CMK (cell line): Measurements from ENCODE around the gene MCTP2.

Experiments used
- DNase-seq: peaks from one replicate; pipeline ENCODE4 v3.0.0-alpha.2; 2010; ENCODE audit warnings: low read depth

The MCTP2 gene

GRCh38 chr15:94400526-94401298 is 169.4 kb downstream of the MCTP2 start:
- no peak for DNase-seq

GRCh38 chr15:94403331-94403730 is 172.0 kb downstream of the MCTP2 start:
- DNase-seq = no peak

GRCh38 chr15:94404733-94405283 is 173.4 kb downstream of the MCTP2 start:
- no peak for DNase-seq

- DNase-seq = no peak
These were observed 179.9 kb downstream of the MCTP2 start for GRCh38 chr15:94411285-94411684.

GRCh38 chr15:94411846-94412245 is 180.5 kb downstream of the MCTP2 start:
- no peak for DNase-seq

- no peak for DNase-seq
These were observed 181.8 kb downstream of the MCTP2 start for GRCh38 chr15:94412979-94413746.

GRCh38 chr15:94414916-94415315 is 183.6 kb downstream of the MCTP2 start:
- DNase-seq = no peak

- no peak for DNase-seq
These were observed 184.9 kb downstream of the MCTP2 start for GRCh38 chr15:94416267-94416666.

GRCh38 chr15:94416820-94417219 is 185.5 kb downstream of the MCTP2 start:
- no peak for DNase-seq

- no peak for DNase-seq
These were observed 186.3 kb downstream of the MCTP2 start for GRCh38 chr15:94417501-94418293.

GRCh38 chr15:94421706-94422105 is 190.3 kb downstream of the MCTP2 start:
- no peak for DNase-seq

- DNase-seq = no peak
These were observed 200.9 kb downstream of the MCTP2 start for GRCh38 chr15:94432279-94432678.

GRCh38 chr15:94439158-94439557 is 207.8 kb downstream of the MCTP2 start:
- DNase-seq = no peak

- no peak for DNase-seq
These were observed 210.4 kb downstream of the MCTP2 start for GRCh38 chr15:94441760-94442159.

- no peak for DNase-seq
These were observed 211.1 kb downstream of the MCTP2 start for GRCh38 chr15:94442480-94442879.

- no peak for DNase-seq
These were observed 211.8 kb downstream of the MCTP2 start for GRCh38 chr15:94443186-94443585.

GRCh38 chr15:94445566-94446160 is 214.3 kb downstream of the MCTP2 start:
- no peak for DNase-seq

- no peak for DNase-seq
These were observed 215.1 kb downstream of the MCTP2 start for GRCh38 chr15:94446441-94446840.

- no peak for DNase-seq
These were observed 220.1 kb downstream of the MCTP2 start for GRCh38 chr15:94451466-94451865.

- DNase-seq = no peak
These were observed 222.0 kb downstream of the MCTP2 start for GRCh38 chr15:94453227-94453988.

- no peak for DNase-seq
These were observed 223.9 kb downstream of the MCTP2 start for GRCh38 chr15:94455297-94455696.
